Panc1 (cell line): ENCODE measurements around the gene TMEM138. TPM values are rescaled to one million over a fixed set of nuclear protein-coding genes. Genes with fewer than 3 reads are reported as not detected.

Experiments
- ATAC-seq: fragments of 200-7000 bp; cut with Tn5 transposase; 2 replicates; pipeline ENCODE4 v1.9.1; 2020; ENCODE audit warnings: mild to moderate bottlenecking, moderate library complexity
- BruUV-seq: library from RNA; stranded (reverse); fragments of 400-500 nt; replicated peaks from 2 replicates; lab custom pipeline; 2021; lab: Mats Ljungman, UMichigan
- CTCF ChIA-PET: fragments of 300-600 bp; sonication (Branson Sonifier 250); formaldehyde crosslinking; loops from one replicate; lab custom pipeline; 2022; ENCODE audit warnings: antibody characterized with exemption; lab: Charles Lee
- POLR2A ChIA-PET: fragments of 300-600 bp; sonication (Branson Sonifier 250); formaldehyde crosslinking; loops from one replicate; lab custom pipeline; 2022; ENCODE audit warnings: antibody characterized with exemption; lab: Charles Lee
- DNase-seq: peaks from one replicate; pipeline ENCODE4 v3.0.0-alpha.2; 2010; ENCODE audit warnings: low read depth, low spot score
- H3K27ac ChIP-seq: 2 replicates; pipeline ENCODE4 v1.5.1; 2011; ENCODE audit warnings: mild to moderate bottlenecking, low read length, inconsistent platforms
- H3K27me3 ChIP-seq: fragments of 200-500 bp; sonication (Bioruptor generic); 2 replicates; pipeline ENCODE4 v1.6.0; 2014; ENCODE audit warnings: low read length, inconsistent platforms; ENCODE audit not compliant: control insufficient read depth, insufficient read depth
- H3K36me3 ChIP-seq: fragments of 200-500 bp; sonication (Bioruptor generic); 2 replicates; pipeline ENCODE4 v1.5.1; 2014; ENCODE audit warnings: inconsistent platforms, mild to moderate bottlenecking, low read length, moderate library complexity; ENCODE audit not compliant: control insufficient read depth, insufficient read depth
- H3K4me1 ChIP-seq: 2 replicates; pipeline ENCODE4 v1.5.1; 2011; ENCODE audit warnings: inconsistent platforms, mild to moderate bottlenecking, low read length, moderate library complexity; ENCODE audit not compliant: control insufficient read depth, insufficient read depth
- H3K4me3 ChIP-seq, 2 experiments: 2 replicates each; pipeline ENCODE4 v1.5.1; 2011 to 2012; ENCODE audit warnings: low read depth in 2 of 2, low read length in 2 of 2, mild to moderate bottlenecking in 2 of 2, inconsistent platforms in 1 of 2, moderate library complexity in 1 of 2
- H3K9me3 ChIP-seq: fragments of 200-500 bp; sonication (Bioruptor generic); 2 replicates; pipeline ENCODE4 v1.5.1; 2014; ENCODE audit warnings: low read depth, mild to moderate bottlenecking, inconsistent platforms, low read length, moderate library complexity; ENCODE audit not compliant: control insufficient read depth, insufficient read depth
- POLR2AphosphoS5 ChIP-seq: IDR thresholded peaks from 2 replicates; pipeline ENCODE4 v1.6.1; 2012; ENCODE audit warnings: mild to moderate bottlenecking, low read depth, low read length, moderate library complexity
- SIN3A ChIP-seq: IDR thresholded peaks from 2 replicates; pipeline ENCODE4 v1.6.1; 2012; ENCODE audit warnings: low read depth, mild to moderate bottlenecking, low read length, moderate library complexity, borderline replicate concordance; ENCODE audit not compliant: insufficient read depth
- TCF7L2 ChIP-seq: IDR thresholded peaks from 2 replicates; pipeline ENCODE4 v1.6.1; 2011; ENCODE audit warnings: mild to moderate bottlenecking, low read depth, low read length, inconsistent platforms
- in situ Hi-C: cut with HindIII; loops from 2 replicates; pipeline ENCODE4 v1.10.0; 2016; ENCODE audit warnings: low sequenced_read_pairs, low pct_unique_long_range_greater_than_20kb
- intact Hi-C: fragments of 100-400 bp; cut with micrococcal nuclease; formaldehyde crosslinking; loops from one replicate; pipeline ENCODE4 v1.10.0; 2022; ENCODE audit not compliant: unreplicated experiment
- total RNA-seq: library from RNA; stranded (reverse); gene quantifications from one replicate; pipeline ENCODE4 v1.2.1, GENCODE V29; 2021; ENCODE audit not compliant: unreplicated experiment
- TF ChIP-seq, protein P1 (sequence below), 2 experiments: IDR thresholded peaks; 2 replicates each; pipeline ENCODE4 v1.6.1; 2011 to 2012; ENCODE audit warnings: low read depth in 2 of 2, control low read depth in 1 of 2, low read length in 1 of 2, mild to moderate bottlenecking in 1 of 2, moderate library complexity in 1 of 2; ENCODE audit not compliant: insufficient read depth in 1 of 2
- TF ChIP-seq, protein P2 (sequence below): fragments of 450-650 bp; IDR thresholded peaks from 2 replicates; pipeline ENCODE4 v1.5.1; 2017; ENCODE audit warnings: mild to moderate bottlenecking

Gene TMEM138
- total RNA-seq, 1 experiment from 2014 or later = 86.6 TPM

DNA sequence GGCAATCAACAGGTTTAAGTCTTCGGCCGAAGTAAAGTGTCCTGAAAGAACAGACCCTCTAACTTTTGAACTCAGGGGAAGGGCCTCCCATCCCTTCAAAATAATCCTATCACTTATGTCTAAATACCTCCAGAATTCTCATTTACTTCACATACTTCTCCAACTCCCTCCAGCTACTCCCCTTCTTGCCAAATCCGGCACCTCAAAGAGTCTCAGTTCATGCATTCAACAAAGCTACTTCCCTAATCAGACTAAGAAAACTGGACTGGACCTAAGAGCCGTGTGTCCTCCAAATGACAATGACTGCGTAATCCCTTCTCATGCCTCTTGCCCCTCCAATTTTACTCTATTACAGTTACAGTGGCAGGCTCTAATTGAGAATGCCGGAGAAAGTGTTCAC is 30.5 kb upstream of the TMEM138 start:
- in situ Hi-C loops (no loop called here), intact Hi-C loops (no loop called here)
- ChIA-PET POLR2A (no interaction called here), CTCF (no interaction called here)
- Histone ChIP-seq H3K27me3 (no peaks in the 10 kb centered on the region), H3K4me1 (peaks cover 31% of the 10 kb centered on the region), H3K27ac (peak overlapping the region; percentile 92), H3K4me3 (peak overlapping the region; percentile 92 to 98), H3K9me3 (no peaks in the 10 kb centered on the region), H3K36me3 (peaks cover 20% of the 10 kb centered on the region)
- DNase-seq = no peak
- no peak for ATAC-seq
- BruUV-seq = no TSS peak
- TF ChIP-seq, protein P1, sequence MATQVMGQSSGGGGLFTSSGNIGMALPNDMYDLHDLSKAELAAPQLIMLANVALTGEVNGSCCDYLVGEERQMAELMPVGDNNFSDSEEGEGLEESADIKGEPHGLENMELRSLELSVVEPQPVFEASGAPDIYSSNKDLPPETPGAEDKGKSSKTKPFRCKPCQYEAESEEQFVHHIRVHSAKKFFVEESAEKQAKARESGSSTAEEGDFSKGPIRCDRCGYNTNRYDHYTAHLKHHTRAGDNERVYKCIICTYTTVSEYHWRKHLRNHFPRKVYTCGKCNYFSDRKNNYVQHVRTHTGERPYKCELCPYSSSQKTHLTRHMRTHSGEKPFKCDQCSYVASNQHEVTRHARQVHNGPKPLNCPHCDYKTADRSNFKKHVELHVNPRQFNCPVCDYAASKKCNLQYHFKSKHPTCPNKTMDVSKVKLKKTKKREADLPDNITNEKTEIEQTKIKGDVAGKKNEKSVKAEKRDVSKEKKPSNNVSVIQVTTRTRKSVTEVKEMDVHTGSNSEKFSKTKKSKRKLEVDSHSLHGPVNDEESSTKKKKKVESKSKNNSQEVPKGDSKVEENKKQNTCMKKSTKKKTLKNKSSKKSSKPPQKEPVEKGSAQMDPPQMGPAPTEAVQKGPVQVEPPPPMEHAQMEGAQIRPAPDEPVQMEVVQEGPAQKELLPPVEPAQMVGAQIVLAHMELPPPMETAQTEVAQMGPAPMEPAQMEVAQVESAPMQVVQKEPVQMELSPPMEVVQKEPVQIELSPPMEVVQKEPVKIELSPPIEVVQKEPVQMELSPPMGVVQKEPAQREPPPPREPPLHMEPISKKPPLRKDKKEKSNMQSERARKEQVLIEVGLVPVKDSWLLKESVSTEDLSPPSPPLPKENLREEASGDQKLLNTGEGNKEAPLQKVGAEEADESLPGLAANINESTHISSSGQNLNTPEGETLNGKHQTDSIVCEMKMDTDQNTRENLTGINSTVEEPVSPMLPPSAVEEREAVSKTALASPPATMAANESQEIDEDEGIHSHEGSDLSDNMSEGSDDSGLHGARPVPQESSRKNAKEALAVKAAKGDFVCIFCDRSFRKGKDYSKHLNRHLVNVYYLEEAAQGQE (IDR thresholded peaks at IDR 0.05; ENCODE audit: insufficient read depth in 1 of 2, low read depth in 2 of 2, low read length in 1 of 2) = no peak
- TF ChIP-seq POLR2AphosphoS5 (no peak), SIN3A (no peak), TCF7L2 (no peak)
- TF ChIP-seq, protein P2, sequence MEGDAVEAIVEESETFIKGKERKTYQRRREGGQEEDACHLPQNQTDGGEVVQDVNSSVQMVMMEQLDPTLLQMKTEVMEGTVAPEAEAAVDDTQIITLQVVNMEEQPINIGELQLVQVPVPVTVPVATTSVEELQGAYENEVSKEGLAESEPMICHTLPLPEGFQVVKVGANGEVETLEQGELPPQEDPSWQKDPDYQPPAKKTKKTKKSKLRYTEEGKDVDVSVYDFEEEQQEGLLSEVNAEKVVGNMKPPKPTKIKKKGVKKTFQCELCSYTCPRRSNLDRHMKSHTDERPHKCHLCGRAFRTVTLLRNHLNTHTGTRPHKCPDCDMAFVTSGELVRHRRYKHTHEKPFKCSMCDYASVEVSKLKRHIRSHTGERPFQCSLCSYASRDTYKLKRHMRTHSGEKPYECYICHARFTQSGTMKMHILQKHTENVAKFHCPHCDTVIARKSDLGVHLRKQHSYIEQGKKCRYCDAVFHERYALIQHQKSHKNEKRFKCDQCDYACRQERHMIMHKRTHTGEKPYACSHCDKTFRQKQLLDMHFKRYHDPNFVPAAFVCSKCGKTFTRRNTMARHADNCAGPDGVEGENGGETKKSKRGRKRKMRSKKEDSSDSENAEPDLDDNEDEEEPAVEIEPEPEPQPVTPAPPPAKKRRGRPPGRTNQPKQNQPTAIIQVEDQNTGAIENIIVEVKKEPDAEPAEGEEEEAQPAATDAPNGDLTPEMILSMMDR = no peak

DNA sequence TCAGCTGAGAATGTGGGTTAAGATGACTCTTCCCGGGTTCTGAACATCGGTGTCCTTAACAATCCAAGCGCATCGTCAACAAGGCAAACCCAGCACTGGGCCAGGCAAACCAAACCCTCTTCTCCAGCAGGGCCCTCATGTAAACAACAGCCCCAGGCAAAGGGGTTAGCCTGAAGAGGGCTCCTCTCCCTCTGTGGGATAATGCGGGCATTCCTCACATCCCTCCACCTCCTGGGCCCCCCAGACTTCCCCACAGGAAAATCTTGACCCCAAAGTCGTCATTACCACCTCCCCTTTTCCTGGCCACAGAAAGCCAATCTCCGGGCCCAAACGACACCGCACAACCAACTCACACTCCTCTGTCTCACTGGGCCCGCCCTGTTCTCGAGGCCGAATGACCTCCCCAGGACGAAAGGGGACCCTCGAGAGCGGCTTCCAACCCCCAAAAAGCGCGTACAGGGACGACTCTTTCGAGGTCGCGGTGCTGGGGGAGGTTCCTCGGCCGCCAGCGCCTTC is 29.8 kb upstream of the TMEM138 start:
- CTCF ChIA-PET = no interaction called here
- no TSS peak for BruUV-seq
- Histone ChIP-seq H3K36me3 (peaks cover 18% of the 10 kb centered on the region), H3K27ac (peak overlapping the region; percentile 92), H3K27me3 (no peaks in the 10 kb centered on the region), H3K4me3 (peak overlapping the region; percentile 92 to 98), H3K9me3 (no peaks in the 10 kb centered on the region), H3K4me1 (peaks cover 31% of the 10 kb centered on the region)
- POLR2A ChIA-PET = no interaction called here
- DNase-seq (no peak), ATAC-seq (no peak)
- no peak for TF ChIP-seq POLR2AphosphoS5
- no peak for TF ChIP-seq SIN3A
- TF ChIP-seq, protein P1 (IDR thresholded peaks at IDR 0.05; ENCODE audit: insufficient read depth in 1 of 2, low read depth in 2 of 2, low read length in 1 of 2) = no peak
- TF ChIP-seq TCF7L2 = no peak
- TF ChIP-seq, protein P2 = no peak
- in situ Hi-C loops (no loop called here), intact Hi-C loops (no loop called here)
